H4 (cell line): Measurements from ENCODE around the gene CTAG1A. TPM values are rescaled to one million over a fixed set of nuclear protein-coding genes. Genes with fewer than 3 reads are reported as not detected.
"Not testable (repeated sequence)": the region's sequence is repeated elsewhere in the genome, so short reads cannot be mapped to it uniquely, and the experiment has no call there.

Experiments used
- DNase-seq: peaks from one replicate; pipeline ENCODE4 v3.0.0-alpha.2; 2015; ENCODE audit warnings: low spot score
- total RNA-seq: library from RNA; depleted of rRNA; stranded (reverse); fragments of >200 nt; shearing (Covaris generic); gene quantifications from 2 replicates; pipeline ENCODE4 v1.2.3, GENCODE V29; 2014

The CTAG1A gene
- total RNA-seq, 1 experiment from 2014 or later, result not detected

GRCh38 chrX:154573061-154573460 lies 11.9 kb upstream of the CTAG1A start:
- not testable (repeated sequence) for DNase-seq

DNA sequence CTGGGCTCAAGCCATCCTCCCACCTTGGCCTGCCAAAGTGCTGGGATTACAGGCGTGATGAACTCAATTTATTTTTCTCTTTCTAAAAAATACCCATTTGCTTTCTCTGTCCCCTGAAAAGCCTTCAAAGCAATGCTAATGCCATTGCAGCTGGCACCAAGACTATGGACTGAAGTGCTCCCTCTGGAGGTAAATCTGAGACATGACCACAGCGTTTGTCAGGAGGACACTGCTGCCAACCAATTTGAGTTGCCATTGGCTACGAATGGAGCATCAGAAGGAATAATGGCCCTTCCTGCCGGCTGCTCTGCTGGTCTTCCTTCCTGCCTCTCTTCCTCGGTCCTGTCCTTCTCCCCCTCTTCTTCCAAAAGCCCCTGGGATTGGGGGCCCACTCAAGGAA lies 9.9 kb upstream of the CTAG1A start:
- not testable (repeated sequence) for DNase-seq

- not testable (repeated sequence) for DNase-seq
These were observed 1.9 kb upstream of the CTAG1A start for GRCh38 chrX:154582994-154583393.

GRCh38 chrX:154590415-154590814 lies 5.5 kb downstream of the CTAG1A start:
- not testable (repeated sequence) for DNase-seq

- no peak for DNase-seq
These were observed 7.6 kb downstream of the CTAG1A start for GRCh38 chrX:154592505-154592904.

DNA sequence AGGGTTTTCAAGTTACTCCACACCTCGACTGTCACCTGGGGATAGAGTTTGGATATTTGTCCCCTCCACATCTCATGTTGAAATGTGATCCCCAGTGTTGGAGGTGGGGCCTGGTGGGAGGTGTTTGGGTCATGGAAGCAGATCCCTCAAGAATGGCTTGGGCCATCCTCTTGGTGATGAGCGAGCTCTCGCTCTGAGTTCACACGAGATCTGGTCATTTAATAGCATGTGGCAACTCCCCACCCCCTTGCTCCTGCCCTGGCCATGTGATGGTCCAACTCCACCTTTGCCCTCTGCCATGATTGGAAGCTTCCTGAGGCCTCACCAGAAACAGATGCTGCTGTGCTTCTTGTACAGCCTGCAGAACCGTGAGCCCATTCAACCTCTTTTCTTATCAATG lies 8.3 kb downstream of the CTAG1A start:
- DNase-seq, result no peak

- DNase-seq, result no peak
These were observed 9.6 kb downstream of the CTAG1A start for GRCh38 chrX:154594491-154594890.

DNA sequence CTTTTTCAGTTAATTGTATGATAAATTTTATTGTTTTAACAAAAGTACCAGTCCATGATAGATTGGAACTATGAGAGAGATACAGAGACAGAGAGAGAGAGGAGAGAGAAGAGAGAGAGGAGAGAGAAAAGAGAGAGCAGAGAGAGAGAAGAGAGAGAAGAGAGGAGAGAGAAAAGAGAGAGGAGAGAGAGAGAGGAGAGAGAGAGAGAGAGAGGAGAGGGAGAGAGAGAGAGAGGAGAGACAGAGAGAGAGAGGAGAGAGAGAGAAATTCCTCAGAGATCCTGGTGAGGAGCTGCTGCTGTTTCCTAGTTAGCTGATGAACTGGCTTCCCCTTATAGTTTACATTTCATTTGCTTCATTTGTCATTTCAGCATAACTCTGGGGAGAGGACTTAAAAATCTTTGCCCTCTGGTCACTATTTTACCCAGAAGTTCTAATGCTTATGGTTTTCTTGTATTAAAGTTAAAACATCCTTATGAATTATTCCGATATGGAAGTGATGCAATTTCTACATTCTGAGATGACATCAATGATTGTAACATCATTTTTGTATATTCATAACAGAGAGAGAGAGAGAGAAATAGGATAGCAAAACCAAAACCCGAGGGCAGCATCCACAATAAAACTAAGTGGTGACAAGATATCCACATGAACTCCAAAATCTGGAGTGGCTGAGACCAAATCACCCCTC lies 10.8 kb downstream of the CTAG1A start:
- no peak for DNase-seq

DNA sequence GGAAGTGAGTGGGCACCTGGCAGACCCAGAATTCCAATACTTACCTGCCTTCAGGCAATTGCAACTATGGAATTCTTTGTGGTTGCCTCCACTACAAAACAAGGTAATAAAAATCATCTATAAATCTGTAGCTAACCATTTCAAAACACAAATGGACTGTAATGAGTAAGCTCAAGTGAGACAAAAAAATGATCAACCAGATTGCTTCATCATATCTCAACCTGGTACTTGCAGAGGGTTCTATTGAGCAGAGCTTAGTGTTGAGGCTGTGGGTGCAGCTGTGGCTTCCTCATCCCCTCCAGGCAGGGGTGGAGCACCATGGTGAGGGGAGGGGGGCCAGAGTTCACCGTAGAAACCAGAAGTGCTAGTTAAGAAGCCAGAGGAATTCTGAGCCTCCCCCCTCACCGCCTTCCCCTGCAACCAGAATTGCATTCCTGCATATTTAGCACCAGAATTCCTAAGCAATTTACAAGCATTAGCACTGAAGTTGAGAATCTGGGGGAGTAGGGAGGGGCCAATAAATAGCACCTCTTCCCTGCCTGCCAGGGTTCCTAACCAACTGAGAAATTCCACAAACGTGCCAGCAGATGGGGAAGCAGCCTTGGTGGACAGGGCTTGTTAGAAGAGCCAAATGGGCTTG lies 11.5 kb downstream of the CTAG1A start:
- DNase-seq, result peak; percentile 79

- DNase-seq, result no peak
These were observed 12.3 kb downstream of the CTAG1A start for GRCh38 chrX:154597221-154597620.

GRCh38 chrX:154598656-154599055 lies 13.7 kb downstream of the CTAG1A start:
- DNase-seq, result no peak

DNA sequence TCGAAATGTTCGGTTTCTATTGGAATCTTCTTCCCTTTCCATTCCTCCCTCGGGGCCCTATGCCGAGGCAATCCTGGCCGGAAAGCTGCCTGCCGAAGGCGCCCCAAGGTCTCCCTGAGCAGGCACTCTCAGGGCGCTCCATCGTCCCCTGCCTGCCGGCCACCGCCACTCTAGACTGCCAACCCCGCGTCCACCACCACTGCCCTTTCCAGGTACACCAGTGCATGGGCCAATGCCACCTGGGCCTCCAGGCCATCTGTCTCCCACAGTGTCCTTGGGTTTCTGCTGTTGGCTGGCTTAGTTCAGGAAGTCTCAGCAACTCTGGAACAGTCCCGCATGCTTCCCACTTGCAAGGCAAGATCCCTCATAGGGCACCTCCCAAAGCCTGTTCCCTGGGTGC lies 14.6 kb downstream of the CTAG1A start:
- no peak for DNase-seq

DNA sequence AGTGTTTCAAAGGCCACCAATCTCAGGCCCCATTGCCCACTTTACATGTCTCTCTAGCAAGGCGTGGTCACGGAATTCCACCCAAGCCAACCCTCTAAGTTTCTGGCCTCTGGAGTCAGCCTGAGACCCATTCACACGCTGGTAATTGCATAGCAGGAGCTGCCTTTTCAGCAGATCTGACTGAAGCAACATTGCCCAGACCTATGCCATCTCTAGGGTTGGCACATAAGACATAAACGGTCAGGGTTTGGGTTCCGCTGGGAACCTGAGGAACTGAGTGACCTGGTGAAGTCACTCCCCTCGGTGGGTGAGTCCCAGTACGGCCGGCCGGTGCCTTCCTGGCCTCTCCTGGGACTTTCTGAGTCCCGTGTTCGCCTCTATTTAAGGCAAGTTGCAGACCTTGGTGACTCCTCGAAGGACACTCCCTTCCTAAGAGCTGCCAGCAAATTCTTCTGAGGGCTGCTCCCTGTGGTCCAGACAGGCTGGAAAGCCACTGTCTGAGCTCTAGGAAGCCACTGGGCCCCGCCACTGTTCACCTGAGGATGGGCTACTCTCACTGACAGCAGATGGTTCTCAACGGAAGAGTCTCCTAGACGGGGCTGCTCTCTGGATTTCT lies 15.9 kb downstream of the CTAG1A start:
- peak; percentile 63 for DNase-seq

- DNase-seq, result no peak
These were observed 17.3 kb downstream of the CTAG1A start for GRCh38 chrX:154602226-154602625.

DNA sequence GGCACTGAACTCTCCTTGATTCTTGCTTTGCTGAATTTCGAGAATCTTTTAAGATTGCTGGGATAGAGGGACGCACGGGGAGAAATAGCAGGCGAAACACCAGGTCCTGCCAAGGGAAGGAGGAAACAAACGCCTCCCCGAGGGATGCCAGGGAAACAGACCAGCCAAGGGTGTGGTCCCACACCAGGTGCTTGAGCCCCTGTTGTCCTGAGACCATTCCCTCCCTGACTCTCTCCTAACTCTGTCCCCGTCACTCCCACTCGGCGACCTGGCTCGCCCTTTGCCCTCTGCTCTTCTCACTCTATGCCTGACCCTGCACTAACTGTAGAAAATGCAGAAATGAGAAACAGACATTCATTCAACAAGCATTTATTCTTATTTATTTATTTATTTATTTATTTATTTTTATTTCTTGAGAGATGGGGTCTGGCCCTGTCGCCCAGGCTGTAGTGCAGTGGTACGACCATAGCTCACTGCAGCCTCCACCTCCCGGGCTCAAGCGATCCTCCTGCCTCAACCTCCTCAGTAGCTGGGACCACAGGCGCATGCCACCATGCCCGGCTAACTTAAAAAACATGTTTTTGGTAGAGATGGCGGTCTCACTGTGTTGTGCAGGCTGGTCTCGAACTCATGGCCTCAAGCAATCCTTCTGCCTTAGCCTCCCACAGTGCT lies 18.0 kb downstream of the CTAG1A start:
- no peak for DNase-seq

DNA sequence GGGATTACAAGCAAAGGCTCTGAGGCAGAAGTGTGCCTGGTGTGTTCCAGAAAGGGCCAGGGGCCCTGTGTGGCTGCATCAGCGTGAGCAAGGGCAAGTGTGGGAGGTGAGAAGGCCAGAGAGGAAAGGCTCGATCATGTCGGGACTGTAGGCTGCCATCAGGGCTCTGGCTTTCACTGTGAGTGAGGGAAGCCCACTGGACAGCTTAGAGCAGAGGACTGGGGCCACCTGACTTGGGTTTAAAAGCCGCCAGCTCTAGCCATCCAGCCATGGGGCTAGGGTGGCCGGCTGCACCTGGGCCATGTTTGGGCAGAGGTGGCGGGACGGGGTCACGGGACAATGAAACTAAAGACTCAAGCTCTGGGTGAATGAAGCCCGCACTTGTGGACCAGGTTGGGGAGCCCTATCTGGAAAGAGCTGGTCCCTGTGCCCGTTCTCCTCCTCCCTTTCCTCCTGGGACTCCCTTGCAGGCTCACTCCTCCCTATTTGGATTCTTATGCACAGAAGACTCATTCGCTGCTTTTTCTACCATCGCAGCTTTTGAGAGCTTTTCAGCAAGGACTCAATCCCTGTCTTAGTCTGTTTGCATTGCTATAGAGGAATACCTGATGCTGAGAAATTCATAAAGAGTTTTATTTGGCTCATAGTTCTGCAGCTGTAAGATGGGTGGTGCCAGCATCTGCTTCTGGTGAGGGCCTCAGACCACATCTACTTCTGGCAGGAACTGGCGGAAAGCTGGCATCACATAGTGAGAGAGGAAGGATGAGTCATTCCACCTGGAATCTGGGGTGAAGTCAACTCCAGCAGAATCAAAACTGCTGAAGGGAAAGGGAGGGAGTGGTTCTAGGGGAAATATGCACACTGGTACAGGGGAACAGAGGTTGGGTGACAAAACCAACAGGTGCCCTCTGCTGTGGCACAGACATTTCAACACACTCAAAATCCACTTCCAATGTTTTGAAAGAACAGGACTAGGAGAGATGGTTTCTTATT lies 18.8 kb downstream of the CTAG1A start:
- peak; percentile 92 for DNase-seq

DNA sequence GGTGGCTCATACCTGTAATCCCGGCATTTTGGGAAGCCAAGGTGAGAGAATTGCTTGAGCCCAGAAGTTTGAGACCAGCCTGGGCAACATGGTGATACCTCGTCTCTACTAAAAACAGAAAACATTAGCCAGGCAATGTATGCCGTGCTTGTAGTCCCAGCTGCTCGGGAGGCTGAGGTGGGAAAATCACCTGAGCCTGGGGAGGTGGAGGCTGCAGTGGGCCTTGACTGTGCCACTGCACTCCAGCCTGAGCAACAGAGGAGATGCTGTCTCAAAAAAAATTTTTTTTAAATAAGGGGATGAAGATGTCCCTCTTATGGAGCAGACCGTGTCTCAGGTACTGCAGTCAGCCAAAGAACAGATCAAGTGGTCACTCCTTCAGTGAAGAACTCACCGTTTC lies 20.6 kb downstream of the CTAG1A start:
- DNase-seq, result no peak

DNA sequence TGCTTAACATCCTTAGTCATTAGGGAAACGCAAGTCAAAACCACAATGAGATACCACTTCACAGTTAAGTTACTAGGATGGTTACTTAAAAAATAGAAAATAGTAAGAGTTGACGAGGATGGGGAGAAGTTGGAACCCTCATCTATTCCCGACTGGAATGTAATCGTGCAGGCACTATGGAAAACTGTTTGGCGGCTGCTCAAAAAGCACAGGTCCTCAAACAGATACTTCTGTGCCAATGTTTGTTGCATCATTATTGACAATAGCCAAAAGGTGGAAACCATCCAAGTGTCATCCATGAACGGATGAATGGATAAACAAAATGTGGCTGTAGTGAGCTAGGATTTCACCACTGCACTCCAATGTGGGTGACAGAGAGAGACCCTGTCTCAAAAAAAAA lies 22.4 kb downstream of the CTAG1A start:
- no peak for DNase-seq

DNA sequence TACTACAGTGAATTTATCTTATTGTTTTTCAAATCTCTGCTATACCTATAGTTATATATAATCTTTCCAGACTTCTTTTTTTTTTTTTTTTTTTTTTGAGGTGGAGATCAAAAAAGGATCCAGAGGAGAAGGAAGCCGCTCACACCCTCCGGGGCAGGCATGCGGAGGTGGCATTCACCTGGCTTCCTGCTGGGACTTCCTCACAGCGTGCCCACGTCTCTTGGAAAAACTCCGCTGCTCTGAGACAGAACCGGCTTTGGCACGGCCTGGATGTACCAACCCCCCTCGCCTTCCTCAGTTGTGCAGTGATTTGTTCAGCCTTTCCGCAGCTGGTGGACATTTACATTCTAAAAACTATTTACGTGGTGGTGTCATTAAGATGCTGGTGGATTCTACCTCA lies 23.0 kb downstream of the CTAG1A start:
- not testable (repeated sequence) for DNase-seq

- DNase-seq, result not testable (repeated sequence)
These were observed 23.9 kb downstream of the CTAG1A start for GRCh38 chrX:154608823-154609222.

DNA sequence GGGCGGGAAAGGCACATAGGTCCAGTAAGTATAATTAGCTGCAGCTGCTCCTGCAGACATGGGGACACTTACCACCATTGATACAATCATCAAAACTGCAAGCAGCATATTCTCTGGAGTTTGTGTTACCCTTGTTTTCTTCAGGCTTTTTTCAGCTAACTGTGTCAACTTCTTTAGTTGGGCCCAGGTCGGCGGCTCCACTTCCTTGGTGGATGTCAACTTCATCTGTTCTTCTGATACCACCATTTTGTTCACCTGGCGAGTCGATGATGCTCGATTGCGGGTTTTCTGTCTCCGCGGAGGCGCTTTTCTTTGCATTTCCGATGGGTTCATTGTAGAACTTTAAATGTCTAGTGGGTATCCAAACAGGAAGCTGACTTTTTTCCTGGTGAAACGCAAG lies 26.2 kb downstream of the CTAG1A start:
- not testable (repeated sequence) for DNase-seq
